Measurements from ENCODE around the gene MADD.
A peak's percentile ranks its signal among the peaks of the same experiment; 100 is the strongest.

Gene MADD

GRCh38 chr11:47269829-47270305, at the start of gene MADD:
MADD (plus strand) TSS chr11:47270133.
- peak; percentile 87 to 93 for DNase-seq (ENCODE audit: low read depth in 2 of 2)

- DNase-seq (ENCODE audit: low read depth in 2 of 2): no peak
Measured at GRCh38 chr11:47220401-47220821, 49.5 kb upstream of the MADD start.

GRCh38 chr11:47222696-47223095, 47.2 kb upstream of the MADD start:
- no peak for DNase-seq (ENCODE audit: low read depth in 2 of 2)

- DNase-seq (ENCODE audit: low read depth in 2 of 2): no peak
Measured at GRCh38 chr11:47225552-47226400, 44.2 kb upstream of the MADD start.

GRCh38 chr11:47229161-47229560, 40.8 kb upstream of the MADD start:
- no peak for DNase-seq (ENCODE audit: low read depth in 2 of 2)

- no peak for DNase-seq (ENCODE audit: low read depth in 2 of 2)
Measured at GRCh38 chr11:47233051-47233450, 36.9 kb upstream of the MADD start.

- DNase-seq (ENCODE audit: low read depth in 2 of 2): no peak
Measured at GRCh38 chr11:47233989-47234668, 35.8 kb upstream of the MADD start.

- DNase-seq (ENCODE audit: low read depth in 2 of 2): peak in 1 of 2 donors; percentile 19
Measured at GRCh38 chr11:47234669-47235100, 35.2 kb upstream of the MADD start.

GRCh38 chr11:47235163-47235562, 34.8 kb upstream of the MADD start:
- DNase-seq (ENCODE audit: low read depth in 2 of 2): no peak

- no peak for DNase-seq (ENCODE audit: low read depth in 2 of 2)
Measured at GRCh38 chr11:47236482-47236881, 33.5 kb upstream of the MADD start.

GRCh38 chr11:47239852-47240251, 30.1 kb upstream of the MADD start:
- DNase-seq (ENCODE audit: low read depth in 2 of 2): no peak

- no peak for DNase-seq (ENCODE audit: low read depth in 2 of 2)
Measured at GRCh38 chr11:47241841-47242301, 28.1 kb upstream of the MADD start.

- DNase-seq (ENCODE audit: low read depth in 2 of 2): no peak
Measured at GRCh38 chr11:47242596-47243192, 27.2 kb upstream of the MADD start.

GRCh38 chr11:47243454-47243853, 26.5 kb upstream of the MADD start:
- DNase-seq (ENCODE audit: low read depth in 2 of 2): no peak

- DNase-seq (ENCODE audit: low read depth in 2 of 2): no peak
Measured at GRCh38 chr11:47244448-47245350, 25.2 kb upstream of the MADD start.

GRCh38 chr11:47245611-47246357, 24.1 kb upstream of the MADD start:
- no peak for DNase-seq (ENCODE audit: low read depth in 2 of 2)

- DNase-seq (ENCODE audit: low read depth in 2 of 2): no peak
Measured at GRCh38 chr11:47247502-47247901, 22.4 kb upstream of the MADD start.

- no peak for DNase-seq (ENCODE audit: low read depth in 2 of 2)
Measured at GRCh38 chr11:47248304-47248663, 21.6 kb upstream of the MADD start.

GRCh38 chr11:47248664-47249377, 21.1 kb upstream of the MADD start, which contains the start of gene ACP2:
ACP2 (minus strand) TSS chr11:47248814; CDS start chr11:47248789, 25 bp downstream.
- peak; percentile 77 to 79 for DNase-seq (ENCODE audit: low read depth in 2 of 2)

GRCh38 chr11:47249378-47249715, 20.6 kb upstream of the MADD start:
- DNase-seq (ENCODE audit: low read depth in 2 of 2): no peak

All from stimulated activated CD4-positive, alpha-beta T cell treated with anti-CD3 and anti-CD28 coated beads, Interleukin-1b, Interleukin-23, amount 100 ng/mL, for 4 hours (primary cell).